ENCODE measurements around the gene TPD52L2.

Gene TPD52L2

DNA sequence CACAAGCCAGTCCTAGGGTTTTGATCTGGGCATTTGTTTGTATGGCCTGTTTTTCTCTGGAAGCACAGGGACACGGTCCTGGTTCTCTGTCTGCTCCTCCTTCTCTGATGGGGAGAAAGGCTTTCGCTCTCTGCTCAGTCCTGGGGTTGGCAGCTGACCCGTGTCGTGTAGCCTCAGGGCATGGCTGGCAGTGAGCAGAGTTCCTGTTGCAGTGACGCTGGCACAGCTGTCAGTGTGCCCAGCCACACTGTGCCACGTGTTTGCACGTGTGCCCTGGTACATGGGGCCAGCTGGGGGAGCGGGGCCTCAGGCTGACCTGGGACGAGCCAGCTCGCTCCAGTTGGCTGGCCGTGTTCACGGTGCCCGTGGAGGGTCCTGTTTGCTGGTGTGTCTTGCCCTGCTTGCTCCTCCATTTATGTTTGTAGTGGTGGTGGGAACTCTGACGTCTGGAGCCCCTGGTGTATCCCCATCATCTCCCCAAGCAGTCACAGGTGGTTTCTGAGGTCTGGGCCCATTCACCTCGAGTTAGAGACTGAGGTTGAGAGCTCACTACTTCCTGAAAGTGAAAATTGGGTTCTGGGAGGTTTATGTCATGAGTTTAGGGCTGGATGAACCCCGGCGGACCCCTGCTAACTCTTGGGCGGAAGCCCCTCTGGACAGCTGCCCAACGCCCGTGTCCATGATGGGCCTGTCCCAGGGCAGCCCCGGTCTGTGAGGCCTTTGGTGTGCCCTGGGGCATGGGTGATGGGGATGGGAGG is 19.6 kb downstream of the TPD52L2 start:
- H3K4me3 ChIP-seq (ENCODE audit: low read depth, low read length): no peak overlapping the region
- no peak for DNase-seq (ENCODE audit: low read depth)
- no peak for TF ChIP-seq MYC (IDR thresholded peaks at IDR 0.05; ENCODE audit: low read depth, low read length)
- TF ChIP-seq, protein P1, sequence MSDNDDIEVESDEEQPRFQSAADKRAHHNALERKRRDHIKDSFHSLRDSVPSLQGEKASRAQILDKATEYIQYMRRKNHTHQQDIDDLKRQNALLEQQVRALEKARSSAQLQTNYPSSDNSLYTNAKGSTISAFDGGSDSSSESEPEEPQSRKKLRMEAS (IDR thresholded peaks at IDR 0.05; ENCODE audit: low read depth, low read length): no peak
- no peak for TF ChIP-seq POLR2A (IDR thresholded peaks at IDR 0.05; ENCODE audit: extremely low read depth, insufficient read length)
- TF ChIP-seq CTCF (IDR thresholded peaks at IDR 0.05; ENCODE audit: low read depth, low read length): no peak

- no peak for DNase-seq (ENCODE audit: low read depth)
- H3K4me3 ChIP-seq (ENCODE audit: low read depth, low read length): no peak overlapping the region
- TF ChIP-seq, protein P1 (IDR thresholded peaks at IDR 0.05; ENCODE audit: low read depth, low read length): no peak
- TF ChIP-seq CTCF (IDR thresholded peaks at IDR 0.05; ENCODE audit: low read depth, low read length) (no peak), MYC (IDR thresholded peaks at IDR 0.05; ENCODE audit: low read depth, low read length) (no peak), POLR2A (IDR thresholded peaks at IDR 0.05; ENCODE audit: extremely low read depth, insufficient read length) (no peak)
Observed at GRCh38 chr20:63885264-63886053, 20.4 kb downstream of the TPD52L2 start.

GRCh38 chr20:63886054-63886419 is 21.0 kb downstream of the TPD52L2 start:
- TF ChIP-seq CTCF (IDR thresholded peaks at IDR 0.05; ENCODE audit: low read depth, low read length): no peak
- TF ChIP-seq, protein P1 (IDR thresholded peaks at IDR 0.05; ENCODE audit: low read depth, low read length): no peak
- no peak for TF ChIP-seq POLR2A (IDR thresholded peaks at IDR 0.05; ENCODE audit: extremely low read depth, insufficient read length)
- no peak for TF ChIP-seq MYC (IDR thresholded peaks at IDR 0.05; ENCODE audit: low read depth, low read length)
- DNase-seq (ENCODE audit: low read depth): no peak
- no peak overlapping the region for H3K4me3 ChIP-seq (ENCODE audit: low read depth, low read length)

DNA sequence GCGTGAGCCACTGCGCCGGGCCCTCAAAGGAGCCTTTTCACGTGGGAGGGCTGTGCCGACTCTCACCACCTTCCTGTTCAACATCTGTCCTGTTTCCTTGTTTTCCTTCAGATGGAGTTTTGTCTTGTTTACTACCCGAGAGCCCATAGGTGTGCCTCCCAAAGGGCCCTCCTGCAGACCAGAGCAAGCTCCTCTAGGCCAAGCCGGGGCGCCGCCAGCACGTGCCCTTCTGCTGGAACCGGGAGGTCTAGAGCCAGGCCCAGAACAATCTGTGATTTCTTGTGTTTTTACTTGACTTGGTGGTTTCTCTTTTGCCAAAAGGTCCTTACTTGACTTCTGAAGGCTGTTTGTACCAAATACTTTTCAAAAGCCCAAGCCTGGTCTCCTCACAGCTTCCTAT is 21.9 kb downstream of the TPD52L2 start:
- DNase-seq (ENCODE audit: low read depth): no peak
- no peak overlapping the region for H3K4me3 ChIP-seq (ENCODE audit: low read depth, low read length)
- TF ChIP-seq CTCF (IDR thresholded peaks at IDR 0.05; ENCODE audit: low read depth, low read length): no peak
- TF ChIP-seq, protein P1 (IDR thresholded peaks at IDR 0.05; ENCODE audit: low read depth, low read length): no peak
- TF ChIP-seq POLR2A (IDR thresholded peaks at IDR 0.05; ENCODE audit: extremely low read depth, insufficient read length): no peak
- TF ChIP-seq MYC (IDR thresholded peaks at IDR 0.05; ENCODE audit: low read depth, low read length): no peak

DNA sequence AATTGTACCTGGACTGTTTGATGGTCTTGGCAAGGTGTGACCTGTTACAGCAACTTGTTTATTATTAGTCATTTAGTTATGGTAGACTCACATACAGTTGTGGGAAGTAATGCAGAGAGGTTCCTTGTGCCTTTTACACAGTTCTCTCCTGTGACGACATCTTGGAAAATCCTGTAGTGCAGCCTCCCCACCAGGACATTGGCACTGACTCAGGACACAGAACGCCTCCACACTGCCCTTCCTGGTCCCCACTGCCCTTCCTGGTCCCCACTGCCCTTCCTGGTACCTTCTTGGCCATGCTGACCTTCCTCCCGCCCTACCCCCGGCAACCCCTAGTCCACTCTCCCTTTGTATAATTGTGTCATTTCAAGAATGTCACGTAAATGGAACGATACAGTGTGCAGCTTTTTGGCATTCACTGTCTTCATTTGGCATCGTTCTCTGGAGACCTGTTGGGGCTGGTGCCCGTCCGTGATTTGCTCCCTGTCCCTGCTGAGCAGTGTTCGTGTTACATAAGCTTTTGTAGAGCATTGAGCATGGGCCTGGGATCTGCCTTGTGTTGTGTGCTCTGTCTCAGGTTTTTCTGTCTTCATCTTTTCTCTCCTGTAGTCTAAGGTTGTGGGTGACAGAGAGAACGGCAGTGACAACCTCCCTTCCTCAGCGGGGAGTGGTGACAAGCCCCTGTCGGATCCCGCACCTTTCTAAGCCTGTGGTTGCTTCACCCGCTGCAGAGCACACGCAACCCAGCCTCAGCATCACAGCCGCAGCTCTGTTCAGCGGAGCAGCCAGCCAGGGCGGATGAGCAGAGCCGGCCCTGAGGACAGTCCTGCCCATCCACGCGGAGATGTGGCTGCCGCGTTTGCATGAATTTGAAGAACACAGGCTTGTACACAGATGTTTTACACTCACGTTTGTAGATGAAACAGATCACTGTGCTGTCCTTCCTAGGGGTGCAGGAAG is 24.5 kb downstream of the TPD52L2 start:
- DNase-seq (ENCODE audit: low read depth): peak; percentile 2

More for the DNA sequence above, 24.5 kb downstream of the TPD52L2 start:
- TF ChIP-seq POLR2A (IDR thresholded peaks at IDR 0.05; ENCODE audit: extremely low read depth, insufficient read length): no peak
- no peak for TF ChIP-seq MYC (IDR thresholded peaks at IDR 0.05; ENCODE audit: low read depth, low read length)
- no peak for TF ChIP-seq CTCF (IDR thresholded peaks at IDR 0.05; ENCODE audit: low read depth, low read length)
- TF ChIP-seq, protein P1 (IDR thresholded peaks at IDR 0.05; ENCODE audit: low read depth, low read length): no peak
- no peak overlapping the region for H3K4me3 ChIP-seq (ENCODE audit: low read depth, low read length)
